Activated T-cell treated with anti-CD3 and anti-CD28 coated beads, Interleukin-2, amount 50 U/mL, for 48 hours (primary cell): ENCODE results near the gene ERBB2.

Experiments used
- DNase-seq, 2 experiments: peaks; one replicate each; pipeline ENCODE4 v3.0.0-alpha.2; 2020

The ERBB2 gene

DNA sequence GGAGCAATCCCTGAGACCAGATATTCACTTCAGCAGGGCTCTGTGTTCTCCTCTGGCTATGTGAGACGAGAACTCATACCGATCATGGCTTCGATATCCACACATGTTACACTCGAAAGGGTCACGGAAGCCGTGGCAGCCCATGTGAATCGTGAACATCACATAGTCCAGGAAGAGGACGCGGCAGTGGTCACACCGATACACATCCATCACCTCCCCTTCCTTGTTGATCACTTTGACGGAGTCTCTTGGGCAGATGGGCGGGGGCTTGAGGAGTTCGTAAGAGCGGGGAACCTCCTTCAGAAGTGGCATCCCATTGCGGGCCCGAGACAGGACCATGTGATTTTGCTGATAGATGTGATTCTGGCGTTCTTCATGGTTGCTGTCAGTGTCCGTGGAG, 65.9 kb downstream of the ERBB2 start:
- peak; percentile 15 to 17 for DNase-seq

DNA sequence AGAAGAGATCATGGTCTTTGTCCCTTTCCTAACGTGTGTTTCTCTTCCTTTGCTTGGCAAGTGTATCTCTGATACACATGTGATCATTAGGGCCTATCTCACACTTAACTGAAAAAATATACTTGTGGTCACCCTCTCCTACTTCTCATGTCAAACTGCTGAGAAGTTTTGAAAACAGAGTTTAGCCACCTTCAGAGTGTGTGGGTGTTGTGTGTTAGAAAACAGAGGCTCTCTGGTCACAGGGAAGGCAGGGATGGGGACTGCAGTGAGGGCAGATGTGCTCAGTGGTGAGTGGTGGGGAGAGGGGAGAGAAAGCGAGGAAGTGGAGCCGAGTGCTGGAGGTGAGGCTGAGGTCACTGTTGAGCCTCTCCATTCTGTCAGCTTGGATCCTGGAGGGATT, 67.3 kb downstream of the ERBB2 start:
- peak; percentile 46 to 51 for DNase-seq

DNA sequence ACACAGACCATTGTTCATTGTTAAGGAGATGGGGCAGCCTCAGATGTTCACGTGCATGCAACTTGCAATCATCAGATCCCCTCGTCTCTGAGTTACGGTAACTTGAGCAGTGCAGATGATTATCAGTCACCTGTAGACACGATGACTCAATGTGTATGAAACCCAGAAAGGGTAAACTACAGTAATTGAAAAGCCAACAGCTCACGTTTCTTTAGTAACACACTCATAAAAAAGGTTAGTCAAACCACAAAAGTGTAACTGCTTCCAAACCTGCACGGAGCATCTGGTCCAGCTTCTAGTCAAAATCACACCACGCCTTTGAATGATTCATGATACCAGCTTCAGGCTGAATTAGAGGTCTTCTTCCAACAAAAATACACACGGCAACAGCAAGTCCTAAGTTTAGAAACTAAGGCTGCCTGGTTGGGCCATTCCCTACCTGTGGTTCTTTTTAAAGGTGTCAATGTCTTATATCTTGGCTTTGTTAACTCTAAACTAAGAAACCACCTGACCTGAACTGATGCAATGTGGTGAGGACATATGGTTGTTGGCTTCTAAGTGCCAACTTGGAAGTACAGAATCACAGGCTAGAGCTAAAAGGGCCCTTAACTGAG, 70.2 kb downstream of the ERBB2 start:
- peak; percentile 63 to 66 for DNase-seq

DNA sequence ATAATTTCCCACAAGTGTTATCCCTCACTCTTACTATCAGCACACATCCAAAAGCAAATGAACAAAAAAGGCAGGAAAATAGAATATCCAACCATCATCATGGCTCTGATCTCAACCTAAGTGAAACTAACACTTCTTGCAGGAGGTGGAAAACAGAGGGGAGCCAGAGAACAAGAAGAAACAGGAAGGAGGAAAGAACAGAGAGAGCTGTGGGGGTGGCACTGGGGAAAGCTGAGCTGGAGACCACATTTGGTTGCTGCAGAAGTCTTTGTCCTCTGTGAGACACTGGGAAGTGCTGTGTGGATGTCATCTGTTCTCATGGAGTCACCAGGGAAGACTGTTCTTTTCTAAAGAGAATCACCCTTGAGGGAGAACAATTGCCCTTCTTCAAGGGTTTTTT, 72.6 kb downstream of the ERBB2 start:
- peak in 1 of 2 experiments; percentile 33 for DNase-seq

DNA sequence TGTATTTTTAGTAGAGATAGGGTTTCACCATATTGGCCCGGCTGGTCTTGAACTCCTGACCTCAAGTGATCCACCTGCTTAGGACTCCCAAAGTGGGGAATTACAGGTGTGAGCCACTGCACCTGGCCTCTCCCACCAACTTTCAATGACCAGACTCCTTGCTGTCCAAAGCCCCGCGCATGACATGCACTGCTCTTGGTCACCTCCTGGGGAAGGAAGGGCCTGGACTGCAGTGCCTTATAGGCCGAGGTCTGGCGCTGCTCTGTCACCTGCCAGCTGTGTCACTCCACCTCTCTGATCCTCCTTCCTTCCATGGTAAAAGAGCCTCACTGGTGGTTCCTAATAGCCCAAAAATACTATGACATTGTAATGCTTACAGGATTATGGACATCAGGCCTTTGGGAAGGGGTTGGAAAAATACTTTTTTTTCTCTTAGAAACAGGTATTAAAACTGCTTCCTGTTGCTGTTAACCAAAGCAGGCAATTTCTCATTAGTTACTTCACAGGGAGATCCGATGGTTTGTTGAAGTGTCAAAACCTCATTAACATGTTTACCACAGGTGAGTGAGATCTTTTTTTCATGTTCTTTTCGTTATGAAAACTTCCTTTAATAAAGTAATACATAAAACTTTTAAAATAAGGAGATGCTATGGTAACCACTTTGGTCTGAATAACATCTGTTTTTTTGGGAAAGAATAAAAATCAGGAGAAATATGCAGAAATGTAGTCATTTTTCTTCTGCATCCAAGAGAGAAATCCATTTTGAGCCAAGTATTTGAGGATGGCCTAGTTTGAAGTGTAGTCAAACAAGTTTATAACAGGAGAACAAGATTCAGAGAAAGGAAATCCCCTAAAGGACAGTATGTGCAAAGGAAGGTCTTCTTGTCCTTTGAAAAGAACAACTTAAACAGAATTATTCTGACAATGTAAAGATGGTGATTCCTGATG, 73.4 kb downstream of the ERBB2 start:
- DNase-seq, result peak in 1 of 2 experiments; percentile 26

- peak in 1 of 2 experiments; percentile 41 for DNase-seq
Measured at GRCh38 chr17:39774047-39774446, 74.2 kb downstream of the ERBB2 start.

DNA sequence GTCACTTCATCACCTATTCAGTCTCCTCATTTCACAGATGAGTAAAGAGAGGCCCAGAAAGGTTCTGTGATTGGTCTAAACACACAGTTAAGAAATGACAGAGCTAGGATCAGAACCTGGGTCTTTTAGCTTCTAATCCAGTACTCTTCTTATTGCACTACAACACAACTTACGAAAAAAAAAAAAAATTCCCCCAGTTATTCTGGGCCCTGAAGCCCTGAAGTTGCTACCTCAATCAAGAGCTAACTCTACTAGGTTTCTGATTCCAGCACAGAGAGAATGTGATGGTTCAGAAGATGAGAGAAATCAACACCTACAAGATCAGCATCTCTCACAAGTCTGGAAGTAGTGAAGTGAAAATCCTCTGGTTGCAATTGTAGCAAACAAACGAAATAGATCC, 75.2 kb downstream of the ERBB2 start:
- peak in 1 of 2 experiments; percentile 11 for DNase-seq

DNA sequence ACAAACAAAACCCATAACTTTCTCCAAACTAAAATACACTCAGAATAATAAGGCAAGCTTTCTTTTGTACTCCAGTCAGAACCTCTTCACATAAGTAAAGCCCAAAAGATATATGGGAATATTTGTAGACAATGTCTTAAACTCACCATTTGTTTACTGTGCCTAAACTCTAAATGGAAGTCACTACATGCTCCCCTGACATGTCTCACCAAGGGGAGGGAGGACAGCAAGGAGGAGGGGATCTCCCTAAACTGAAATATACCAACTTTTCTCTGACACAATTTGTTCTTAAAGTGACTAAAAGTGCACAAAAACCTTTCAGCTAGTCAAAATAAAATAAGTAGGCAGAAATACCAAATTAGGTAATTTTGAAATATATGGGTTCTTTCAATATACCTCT, 76.4 kb downstream of the ERBB2 start:
- DNase-seq, result peak in 1 of 2 experiments; percentile 23

DNA sequence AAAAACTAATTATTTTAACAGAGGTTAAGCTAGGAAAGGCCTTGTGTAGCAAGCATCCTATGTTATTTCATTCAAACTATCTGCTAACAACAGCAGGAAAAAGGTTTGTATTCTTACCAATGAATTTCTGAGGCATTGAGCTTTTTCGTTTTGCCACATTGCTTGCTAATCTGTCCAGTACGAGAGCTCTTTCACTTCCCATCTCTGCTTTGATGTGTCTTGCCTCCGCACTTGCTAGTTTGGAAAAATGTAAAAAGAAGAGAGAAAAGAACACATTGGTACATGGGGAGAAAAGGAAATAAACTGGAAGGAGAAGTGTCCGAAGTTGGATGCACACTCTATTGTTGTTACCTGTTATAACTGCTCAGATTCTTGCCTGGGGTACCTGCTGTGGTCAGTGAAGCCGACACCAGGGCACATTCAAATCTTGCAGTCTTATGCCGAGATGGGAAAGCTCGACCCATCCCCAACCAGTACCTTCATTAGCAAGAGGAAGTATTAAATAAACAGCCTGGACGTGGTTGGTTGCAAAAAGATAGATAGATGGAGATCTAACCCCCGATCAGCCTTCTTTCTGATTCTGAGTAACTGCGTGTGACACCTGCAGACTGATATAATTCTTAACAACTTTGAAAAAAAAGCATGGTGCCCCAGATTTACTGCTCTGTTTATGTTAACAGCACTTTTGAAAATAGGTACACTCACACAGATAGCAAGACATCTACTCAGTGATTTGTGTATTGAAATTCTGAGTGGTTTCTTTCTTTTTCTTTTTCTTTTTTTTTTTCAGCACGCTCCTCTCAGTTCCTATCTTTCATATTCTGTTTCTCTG, 77.9 kb downstream of the ERBB2 start:
- peak in 1 of 2 experiments; percentile 38 for DNase-seq
